NCI-H146 treated with DMSO at 0.1 percent for 48 hours (cell line): ENCODE measurements around the gene CACNA1B.
"Not testable (repeated sequence)": the region's sequence is repeated elsewhere in the genome, so short reads cannot be mapped to it uniquely, and the experiment has no call there.

Source experiments
- DNase-seq: peaks from one replicate; lab custom pipeline; 2025; ENCODE audit not compliant: unreplicated experiment; lab: John Stamatoyannopoulos, UW

Gene CACNA1B

DNA sequence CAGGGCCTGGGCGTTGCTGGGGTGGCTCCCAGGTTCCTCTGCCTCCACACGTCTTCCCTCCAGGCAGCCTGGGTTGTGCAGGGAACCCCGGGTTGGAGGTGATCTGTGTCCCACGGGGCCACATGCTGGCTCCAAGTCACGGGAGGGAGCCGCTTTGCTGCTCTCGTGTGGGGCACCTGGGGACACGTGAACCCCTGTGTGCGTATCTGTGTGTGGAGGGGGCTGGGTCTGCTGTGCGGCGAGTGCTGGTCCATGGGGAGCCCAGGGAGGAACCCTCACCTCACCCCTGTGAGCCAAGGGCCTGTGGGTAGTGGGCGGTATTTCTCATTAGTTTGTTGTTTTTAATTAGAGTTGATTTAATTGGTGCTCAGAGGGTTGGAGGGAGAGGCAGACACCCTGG, 7.5 kb downstream of the CACNA1B start:
- not testable (repeated sequence) for DNase-seq

- not testable (repeated sequence) for DNase-seq
Measured at GRCh38 chr9:137888621-137889020, 11.0 kb downstream of the CACNA1B start.

DNA sequence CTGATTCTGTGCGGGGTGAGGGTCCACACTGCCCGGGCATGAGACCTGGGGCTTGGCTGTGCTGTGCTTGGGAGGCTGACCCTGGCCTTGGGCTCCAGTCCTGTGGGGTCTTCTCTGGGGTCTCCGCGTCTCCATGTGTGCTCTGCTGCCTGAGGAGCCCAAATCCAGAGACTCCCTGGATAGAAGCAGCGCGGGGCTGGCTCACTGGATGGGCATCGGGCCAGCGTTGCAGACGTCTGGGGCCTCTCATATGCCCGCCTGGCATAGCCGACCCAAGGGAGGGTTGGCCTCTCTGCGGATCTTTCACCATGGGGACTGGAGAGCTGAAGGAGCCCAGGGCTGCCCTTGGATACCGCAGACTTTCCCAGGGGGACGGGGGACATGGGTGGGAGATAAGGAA, 12.4 kb downstream of the CACNA1B start:
- not testable (repeated sequence) for DNase-seq

DNA sequence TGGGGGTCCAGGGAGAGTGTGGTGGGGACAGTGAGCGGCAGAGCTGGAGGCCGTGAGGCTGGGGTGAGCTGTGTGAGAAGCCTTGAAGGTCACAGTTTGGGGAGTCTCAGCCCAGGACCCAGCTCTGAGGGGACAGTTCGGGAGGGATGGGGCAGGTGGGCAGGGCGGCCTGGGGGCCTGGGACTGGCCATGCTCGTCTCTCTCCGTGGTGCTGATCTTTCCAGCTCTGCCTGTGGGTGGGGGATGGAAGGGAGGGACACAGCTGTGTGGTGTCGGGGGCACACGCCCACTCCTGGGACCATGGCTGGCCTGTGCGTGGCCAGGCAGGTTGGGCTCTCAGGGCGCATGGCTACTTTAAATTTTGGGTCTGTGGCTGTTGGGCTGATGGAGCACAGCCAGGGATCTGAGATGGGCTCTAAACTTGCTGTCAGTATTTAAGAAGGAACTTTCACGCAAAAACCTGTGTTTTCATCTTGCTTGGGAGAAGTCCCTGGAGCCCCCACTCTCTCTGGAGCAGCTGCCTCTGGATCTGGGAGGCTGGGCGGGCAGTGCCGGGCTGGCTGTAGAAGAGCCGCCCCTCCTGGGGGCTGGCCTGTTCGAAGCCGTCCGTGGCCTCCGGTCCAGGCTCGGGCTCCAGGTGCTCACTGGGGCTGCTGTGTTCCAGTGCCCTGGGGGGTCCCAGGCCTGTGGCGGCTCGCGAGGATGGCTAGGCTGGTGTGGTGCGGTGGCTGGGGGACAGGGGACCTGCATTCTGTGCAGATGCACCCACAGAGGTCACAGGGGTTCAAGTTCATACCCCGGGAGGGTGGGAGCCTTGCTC, 13.4 kb downstream of the CACNA1B start:
- DNase-seq = not testable (repeated sequence)

DNA sequence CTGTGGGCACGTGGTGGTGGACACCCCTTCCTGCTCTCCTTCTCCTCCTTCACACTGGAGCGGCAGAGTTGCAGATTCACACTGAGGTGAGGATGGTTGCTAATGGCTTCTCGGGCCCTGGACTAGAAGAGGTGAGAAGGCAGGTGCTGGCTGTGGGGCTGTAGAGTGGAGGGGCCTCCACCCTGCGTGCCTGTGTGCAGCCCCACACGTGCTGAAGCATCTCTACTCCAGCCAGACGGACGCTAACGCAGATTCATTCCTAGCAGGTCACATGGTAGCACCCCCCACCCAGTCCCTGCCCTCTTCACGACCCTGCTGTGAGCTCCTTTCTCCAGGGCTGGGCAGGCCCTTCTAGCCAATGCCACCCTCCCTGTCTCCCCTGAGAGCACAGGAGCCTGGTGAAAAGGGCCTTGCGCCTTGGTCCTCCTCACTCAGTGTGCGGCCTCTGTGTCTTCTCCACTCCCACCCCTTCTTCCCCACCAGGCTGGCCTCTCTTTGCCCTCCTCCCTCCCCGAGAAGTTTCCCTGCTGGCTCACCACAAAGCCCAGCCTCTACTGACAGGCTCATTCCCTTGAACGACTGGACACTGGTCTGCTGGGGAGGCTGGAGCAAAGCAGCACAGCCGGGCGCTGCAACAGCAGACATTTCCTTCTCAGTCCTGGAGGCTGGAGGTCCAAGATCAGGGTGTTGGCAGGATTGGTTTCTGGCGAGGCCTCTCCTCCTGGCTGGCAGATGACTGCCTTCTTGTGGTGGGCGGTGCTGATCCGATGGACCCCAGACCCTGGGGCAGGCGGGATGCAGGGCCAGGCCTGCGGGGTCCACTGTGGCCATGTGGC, 14.2 kb downstream of the CACNA1B start:
- DNase-seq = no peak

- DNase-seq = no peak
Measured at GRCh38 chr9:137892424-137893191, 15.0 kb downstream of the CACNA1B start.

- DNase-seq = no peak
Measured at GRCh38 chr9:137893670-137894069, 16.1 kb downstream of the CACNA1B start.

DNA sequence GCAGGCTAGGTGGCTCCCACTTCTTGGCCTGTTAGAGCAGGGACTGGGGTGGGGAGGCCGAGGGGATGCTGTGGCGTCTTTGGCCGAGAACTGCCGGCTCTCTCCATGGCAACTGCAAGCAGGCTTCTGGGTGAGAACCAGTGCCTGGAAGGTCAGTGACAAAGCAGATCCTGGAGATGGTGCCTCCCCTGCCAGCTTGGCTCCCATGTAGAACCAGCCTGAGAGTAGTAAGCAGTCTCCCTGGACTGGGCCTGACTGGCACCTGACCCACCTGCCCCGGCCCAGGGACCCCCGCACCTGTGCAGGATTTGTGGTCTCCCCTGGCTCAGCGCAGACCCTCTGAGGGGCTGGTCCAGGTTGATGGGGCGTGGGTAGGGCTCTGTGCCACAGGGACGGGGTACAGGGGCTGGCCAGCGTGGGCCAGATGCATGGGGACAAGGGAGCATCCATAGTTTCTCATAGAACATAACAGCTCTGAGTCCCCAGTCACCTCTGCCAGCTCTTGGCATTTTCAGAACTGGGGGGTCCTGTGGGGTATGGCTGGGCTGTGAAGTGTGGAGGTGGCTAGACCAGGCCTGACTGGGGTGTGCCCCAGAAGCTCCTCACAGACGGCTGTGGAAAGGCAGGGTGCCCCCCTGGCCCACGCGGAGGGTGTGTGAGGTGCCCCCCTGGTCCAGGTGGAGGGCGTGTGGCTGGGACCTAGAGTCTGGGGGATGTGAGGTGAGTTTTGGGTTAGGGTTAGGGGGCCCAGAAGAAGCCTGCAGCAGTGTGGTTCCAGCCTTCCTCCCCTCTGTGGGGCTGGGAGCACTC, 22.2 kb downstream of the CACNA1B start:
- no peak for DNase-seq

DNA sequence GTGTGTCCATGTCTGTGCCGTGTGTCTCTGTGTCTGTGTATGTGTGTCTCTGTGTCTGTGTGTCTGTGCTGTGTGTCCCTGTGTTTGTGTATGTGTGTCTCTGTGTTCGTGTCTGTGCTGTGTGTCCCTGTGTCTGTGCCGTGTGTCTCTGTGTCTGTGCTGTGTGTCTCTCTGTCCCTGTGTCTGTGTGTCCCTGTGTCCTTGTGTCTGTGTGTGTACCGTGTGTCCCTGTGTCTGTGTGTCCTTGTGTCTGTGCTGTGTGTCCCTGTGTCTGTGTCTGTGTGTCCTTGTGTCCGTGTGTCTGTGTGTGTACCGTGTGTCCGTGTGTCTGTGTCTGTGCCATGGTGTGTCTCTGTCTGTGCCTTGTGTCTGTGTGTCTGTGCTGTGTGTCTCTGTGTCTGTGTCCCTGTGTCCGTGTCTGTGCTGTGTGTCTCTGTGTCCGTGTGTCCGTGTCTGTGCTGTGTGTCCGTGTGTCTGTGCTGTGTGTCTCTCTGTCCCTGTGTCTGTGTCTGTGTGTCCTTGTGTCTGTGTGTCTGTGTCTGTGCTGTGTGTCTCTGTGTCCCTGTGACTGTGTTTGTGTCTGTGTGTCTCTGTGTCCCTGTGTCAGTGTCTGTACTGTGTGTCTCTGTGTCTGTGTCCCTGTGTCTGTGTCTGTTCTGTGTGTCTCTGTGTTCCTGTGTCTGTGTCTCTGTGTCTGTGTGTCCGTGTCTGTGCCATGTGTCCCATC, 23.2 kb downstream of the CACNA1B start:
- no peak for DNase-seq

DNA sequence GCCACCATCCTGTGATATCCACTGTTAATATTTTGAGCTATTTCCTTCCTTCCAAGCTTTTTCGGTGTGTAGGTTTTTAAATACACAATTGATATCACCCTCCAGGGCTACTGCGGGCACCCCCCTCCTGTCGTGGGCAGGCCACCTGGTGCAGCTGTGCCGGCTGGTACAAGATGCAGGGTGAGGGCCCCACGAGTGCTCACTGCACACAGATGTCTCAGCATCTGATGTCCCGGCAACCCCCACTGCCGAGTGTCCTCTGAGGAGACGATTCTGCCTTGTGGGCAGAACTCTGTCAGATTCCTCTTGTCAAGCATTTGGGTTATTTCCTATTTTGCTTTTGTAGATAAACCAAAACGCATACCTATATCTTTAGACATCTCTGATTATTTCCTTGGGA, 25.1 kb downstream of the CACNA1B start:
- no peak for DNase-seq

DNA sequence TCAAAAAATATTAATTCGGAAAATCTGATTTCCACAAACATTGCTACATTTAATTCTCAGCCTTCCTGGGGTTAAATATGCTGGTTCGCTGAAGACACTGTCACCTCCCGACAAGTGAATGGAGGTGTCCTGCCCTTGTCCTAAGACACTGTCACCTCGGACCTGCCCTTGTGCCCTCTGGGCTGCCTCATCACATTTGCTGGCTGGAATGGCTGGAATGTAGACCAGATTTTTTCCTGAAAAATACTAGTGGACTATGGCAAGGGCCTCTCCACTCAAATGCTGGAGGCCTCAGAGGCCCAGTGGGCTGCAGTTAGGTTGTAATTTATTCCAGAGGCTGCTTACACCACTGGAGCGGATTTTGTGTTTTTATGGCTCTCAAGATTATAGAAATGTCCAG, 28.2 kb downstream of the CACNA1B start:
- DNase-seq = no peak

DNA sequence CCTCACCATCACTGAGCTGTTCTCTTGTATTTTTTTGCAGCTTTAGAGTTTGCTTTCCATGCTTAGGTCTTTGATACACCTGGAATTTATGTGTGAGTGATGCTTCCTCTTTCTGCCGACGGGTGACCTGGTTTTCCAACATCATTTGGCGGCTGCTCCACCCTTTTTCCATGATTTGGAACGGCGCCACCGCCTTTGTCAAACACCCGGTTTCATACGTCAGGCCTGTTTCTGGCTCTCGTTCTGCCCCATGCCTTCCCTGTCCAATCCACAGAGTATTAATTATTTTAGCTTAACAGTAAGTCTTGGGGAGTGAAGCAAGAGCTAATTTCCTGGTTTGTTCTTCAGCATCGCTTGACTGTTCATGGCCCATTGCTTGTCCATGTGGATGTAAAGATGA, 30.2 kb downstream of the CACNA1B start:
- DNase-seq = no peak

DNA sequence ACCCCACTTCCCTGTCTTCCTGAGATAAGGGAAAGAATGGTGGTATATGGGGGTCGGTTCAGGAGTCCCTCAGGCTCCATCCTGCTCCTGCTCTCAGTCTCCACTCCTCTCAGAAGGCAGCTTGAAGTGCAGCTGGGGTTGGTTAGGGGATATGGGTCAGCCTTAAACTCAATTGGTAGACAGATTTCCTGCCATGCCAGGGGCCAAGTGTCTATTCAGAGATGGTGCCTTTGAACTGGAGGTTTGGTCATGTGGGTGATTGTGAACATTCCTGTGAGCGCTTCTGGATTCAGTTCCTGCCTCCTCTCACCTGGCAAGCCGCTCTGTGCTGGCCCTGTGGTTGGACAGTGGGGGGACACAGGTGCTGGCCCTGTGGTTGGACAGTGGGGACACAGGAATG, 35.1 kb downstream of the CACNA1B start:
- DNase-seq = no peak

GRCh38 chr9:137913132-137913531, 35.5 kb downstream of the CACNA1B start:
- DNase-seq = no peak

GRCh38 chr9:137913771-137914767, 36.5 kb downstream of the CACNA1B start:
- no peak for DNase-seq

DNA sequence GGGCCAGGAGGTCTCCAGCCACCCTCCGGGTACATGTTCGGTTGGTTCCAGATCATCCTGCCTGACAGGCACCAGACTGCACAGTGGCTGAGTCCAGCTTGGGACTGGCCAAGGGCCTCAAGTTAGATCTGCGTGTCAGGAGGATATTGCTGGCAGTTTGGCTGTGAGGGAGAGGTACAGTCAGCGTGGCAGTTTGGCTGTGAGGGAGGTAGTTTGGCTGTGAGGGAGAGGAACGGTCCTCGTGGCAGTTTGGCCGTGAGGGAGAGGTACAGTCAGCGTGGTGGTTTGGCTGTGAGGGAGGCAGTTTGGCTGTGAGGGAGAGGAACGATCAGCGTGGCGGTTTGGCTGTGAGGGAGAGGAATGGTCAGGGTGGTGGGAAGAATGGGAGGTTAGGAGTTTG, 39.0 kb downstream of the CACNA1B start:
- DNase-seq = no peak

DNA sequence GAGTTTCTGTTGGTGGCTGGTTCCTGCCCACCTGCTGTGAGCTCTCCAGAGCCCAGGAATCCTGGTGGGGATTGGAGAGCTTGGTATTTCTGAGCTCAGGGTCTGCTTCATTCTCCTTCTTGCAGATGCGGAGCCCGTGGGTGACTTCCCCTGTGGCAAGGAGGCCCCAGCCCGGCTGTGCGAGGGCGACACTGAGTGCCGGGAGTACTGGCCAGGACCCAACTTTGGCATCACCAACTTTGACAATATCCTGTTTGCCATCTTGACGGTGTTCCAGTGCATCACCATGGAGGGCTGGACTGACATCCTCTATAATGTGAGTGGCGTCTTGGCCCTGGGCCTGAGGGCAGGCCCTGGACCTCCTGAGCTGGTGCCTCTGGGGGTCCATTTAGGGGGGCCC, 39.5 kb downstream of the CACNA1B start:
- DNase-seq = no peak

GRCh38 chr9:137917795-137918194, 40.2 kb downstream of the CACNA1B start:
- no peak for DNase-seq
